Naive thymus-derived CD8-positive, alpha-beta T cell (primary cell): ENCODE measurements around the gene MYO18B. TPM values are rescaled to one million over a fixed set of nuclear protein-coding genes. Genes with fewer than 3 reads are reported as not detected.
A peak's percentile ranks its signal among the peaks of the same experiment; 100 is the strongest.

Source experiments
- ATAC-seq, 2 donors: fragments of 150-1000 bp; cut with Tn5 transposase in 1 of 2; sonication (Bioruptor Pico), chemical (Tn5 transposase) in 1 of 2; 1 replicate in 1 of 2; 2 replicates in 1 of 2; pipeline ENCODE4 v1.10.0; 2021; ENCODE audit warnings: mild to moderate bottlenecking in 2 of 2, moderate library complexity in 2 of 2
- POLR2A ChIA-PET: fragments of 350-600 bp; sonication (Branson Sonifier 250); formaldehyde crosslinking; loops from one replicate; lab custom pipeline; 2021; ENCODE audit warnings: antibody characterized with exemption; lab: Charles Lee
- DNase-seq, 10 donors: peaks; one replicate each; pipeline versions ENCODE4 v3.0.0 to v3.0.0-alpha.2; 2020 to 2022
- H3K27ac Mint-ChIP-seq, 10 donors: one replicate each; pipeline ENCODE4 v1.8.0; 2020 to 2022; ENCODE audit warnings: mild to moderate bottlenecking in 10 of 10, mixed read lengths in 10 of 10, moderate library complexity in 4 of 10, inconsistent platforms in 1 of 10
- H3K27me3 Mint-ChIP-seq, 5 donors: one replicate each; pipeline ENCODE4 v1.8.0; 2021 to 2022; ENCODE audit warnings: mixed read lengths in 5 of 5
- H3K36me3 Mint-ChIP-seq, 3 donors: one replicate each; pipeline ENCODE4 v1.8.0; 2020 to 2022; ENCODE audit warnings: mixed read lengths in 3 of 3, mild to moderate bottlenecking in 2 of 3, inconsistent platforms in 1 of 3
- H3K4me1 Mint-ChIP-seq, 4 donors: one replicate each; pipeline ENCODE4 v1.8.0; 2021 to 2022; ENCODE audit warnings: mixed read lengths in 4 of 4
- H3K4me3 Mint-ChIP-seq, 10 donors: one replicate each; pipeline ENCODE4 v1.8.0; 2020 to 2022; ENCODE audit warnings: mild to moderate bottlenecking in 10 of 10, mixed read lengths in 10 of 10, moderate library complexity in 6 of 10, inconsistent platforms in 1 of 10
- H3K9me3 Mint-ChIP-seq, 9 donors: one replicate each; pipeline ENCODE4 v1.8.0; 2020 to 2022; ENCODE audit warnings: mixed read lengths in 9 of 9, mild to moderate bottlenecking in 3 of 9, inconsistent platforms in 1 of 9, moderate library complexity in 1 of 9
- polyA plus RNA-seq, 3 donors: library from polyadenylated mRNA; unstranded; fragments of 300-500 nt; fragmentation: Illumina TruSeq; gene quantifications; one replicate each; pipeline ENCODE4 v1.2.3, GENCODE V29; 2021
- total RNA-seq, 8 experiments: library from RNA in 2 of 8; stranded (reverse) in 2 of 8; gene quantifications; one replicate each; pipeline ENCODE4 v1.2.3 and lab custom pipeline; 2021 to 2026

MYO18B gene
- total and polyA plus RNA-seq, 5 experiments from 2014 or later = 0.14 to 1.4 (median 1.1) TPM; not detected in 2

DNA sequence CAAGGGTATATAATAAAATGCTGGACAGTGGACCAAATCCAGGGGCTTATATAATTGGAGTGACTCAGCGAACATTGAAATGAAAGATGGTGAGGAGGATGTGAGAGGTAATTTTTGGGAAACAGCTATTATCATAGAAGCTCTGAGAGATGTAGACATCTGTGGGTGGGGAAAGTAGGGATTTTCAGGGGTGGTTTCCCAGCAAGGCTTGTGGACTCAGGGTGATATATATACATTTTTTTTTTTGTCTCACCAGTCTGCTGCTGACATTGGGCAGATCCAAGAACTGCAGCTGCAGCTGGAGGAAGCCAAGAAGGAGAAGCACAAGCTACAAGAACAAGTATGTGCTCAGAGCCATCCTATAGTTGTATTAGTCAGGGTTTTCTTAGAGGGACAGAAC, 208.1 kb downstream of the MYO18B start:
- Mint-ChIP-seq H3K27me3 (peaks cover 3 to 25% (median 18%) of the 10 kb centered on the region in 5 donors), H3K4me3 (no peak overlapping the region), H3K9me3 (no peaks in the 10 kb centered on the region), H3K36me3 (no peaks in the 10 kb centered on the region), H3K4me1 (no peaks in the 10 kb centered on the region), H3K27ac (no peak overlapping the region)
- ATAC-seq (no peak), DNase-seq (no peak)
- POLR2A ChIA-PET = no interaction called here

DNA sequence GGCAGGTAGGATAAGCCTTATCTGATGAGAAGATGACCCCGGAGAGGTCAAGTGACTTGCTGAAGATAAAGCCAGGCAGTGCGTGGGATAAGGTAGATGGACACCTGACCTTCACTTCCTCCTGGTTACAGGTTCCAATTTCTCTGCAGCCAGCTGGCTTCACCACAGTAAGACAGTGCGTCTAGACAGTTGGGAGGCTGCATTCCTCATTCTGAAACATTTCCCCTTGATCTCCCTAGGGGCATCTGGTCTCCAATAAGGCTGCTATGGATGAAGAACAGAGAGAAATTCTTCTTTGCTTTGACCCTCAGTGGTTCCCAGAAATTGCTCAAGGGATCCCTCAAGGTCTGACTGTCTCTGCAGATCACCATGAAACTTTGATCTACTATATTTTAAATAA, 211.3 kb downstream of the MYO18B start:
- Mint-ChIP-seq H3K27me3 (peaks cover 0 to 24% (median 11%) of the 10 kb centered on the region in 5 donors), H3K4me1 (peaks cover 0 to 3% (median 0%) of the 10 kb centered on the region in 4 donors), H3K4me3 (no peak overlapping the region), H3K27ac (no peak overlapping the region), H3K36me3 (no peaks in the 10 kb centered on the region), H3K9me3 (no peaks in the 10 kb centered on the region)
- ATAC-seq (no peak), DNase-seq (no peak)
- POLR2A ChIA-PET = no interaction called here

DNA sequence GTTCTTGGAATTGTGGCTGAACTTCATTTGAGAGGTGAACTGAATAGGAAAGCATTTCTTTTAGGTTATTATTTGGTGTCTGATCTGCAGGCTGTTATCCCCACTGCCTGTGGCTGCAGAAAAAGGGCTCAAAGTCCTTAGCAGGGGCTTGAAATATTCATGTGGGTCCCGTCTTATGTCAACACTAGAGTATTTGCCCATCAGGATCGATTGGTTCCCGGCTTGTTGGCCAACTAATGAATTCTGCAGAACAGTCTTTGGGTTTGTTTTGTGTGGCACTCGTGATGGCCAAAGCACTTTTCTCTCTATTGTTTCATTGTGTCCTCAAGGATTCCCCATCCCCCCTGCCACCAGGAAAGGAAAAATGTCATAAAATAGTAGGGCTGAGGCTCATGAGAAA, 211.9 kb downstream of the MYO18B start:
- DNase-seq (no peak), ATAC-seq (no peak)
- no peaks in the 10 kb centered on the region for H3K36me3 Mint-ChIP-seq
- no peaks in the 10 kb centered on the region for H3K9me3 Mint-ChIP-seq
- POLR2A ChIA-PET = no interaction called here
- H3K27ac Mint-ChIP-seq = no peak overlapping the region
- no peak overlapping the region for H3K4me3 Mint-ChIP-seq
- H3K27me3 Mint-ChIP-seq = peaks cover 0 to 17% (median 4%) of the 10 kb centered on the region in 5 donors
- H3K4me1 Mint-ChIP-seq = peaks cover 0 to 3% (median 0%) of the 10 kb centered on the region in 4 donors

DNA sequence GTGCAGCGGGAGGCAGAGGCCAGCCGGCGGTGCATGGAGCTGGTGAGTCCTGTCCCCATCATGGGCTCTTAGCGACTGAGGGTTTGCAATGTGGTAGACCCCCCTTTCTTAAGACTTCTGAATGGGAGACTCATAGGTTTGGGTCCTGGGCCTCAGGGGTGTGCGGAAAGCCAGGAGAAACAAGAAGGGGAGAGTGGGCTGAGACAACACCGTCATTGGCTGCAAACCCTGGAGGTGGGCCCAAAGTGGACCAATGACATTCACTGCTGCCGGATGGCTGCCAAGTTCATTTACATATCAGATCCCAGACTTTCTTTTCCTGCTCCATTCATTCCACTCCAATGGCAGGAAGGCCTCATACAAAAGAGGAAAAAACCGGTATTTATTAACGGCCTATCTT, 213.3 kb downstream of the MYO18B start:
- POLR2A ChIA-PET = no interaction called here
- no peaks in the 10 kb centered on the region for H3K36me3 Mint-ChIP-seq
- H3K9me3 Mint-ChIP-seq = no peaks in the 10 kb centered on the region
- DNase-seq (no peak), ATAC-seq (no peak)
- peaks cover 0 to 3% (median 0%) of the 10 kb centered on the region in 4 donors for H3K4me1 Mint-ChIP-seq
- no peak overlapping the region for H3K4me3 Mint-ChIP-seq
- H3K27ac Mint-ChIP-seq = no peak overlapping the region
- peaks cover 0 to 9% (median 0%) of the 10 kb centered on the region in 5 donors for H3K27me3 Mint-ChIP-seq

DNA sequence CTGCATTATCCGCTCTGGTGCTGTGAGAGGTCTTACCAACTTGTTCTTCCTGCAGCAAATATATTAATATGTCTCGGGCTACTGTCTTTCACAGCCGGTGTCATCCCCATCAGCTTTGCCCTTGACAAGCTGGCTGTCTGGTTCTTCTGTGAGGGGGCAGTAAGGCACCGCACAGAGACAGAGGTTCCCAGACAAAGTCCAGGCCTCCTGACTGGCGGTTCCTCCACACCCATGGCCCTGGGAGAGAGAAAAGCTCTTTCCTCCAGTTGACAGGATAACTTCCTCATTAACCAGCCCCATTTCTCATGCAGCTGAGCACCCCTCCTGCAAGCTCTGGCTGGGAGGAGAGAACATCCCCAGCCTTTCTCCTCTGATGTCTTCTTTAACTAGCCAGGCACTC, 214.8 kb downstream of the MYO18B start:
- POLR2A ChIA-PET = no interaction called here
- Mint-ChIP-seq H3K4me3 (no peak overlapping the region), H3K27me3 (peaks cover 0 to 7% (median 0%) of the 10 kb centered on the region in 5 donors), H3K9me3 (peaks cover 0 to 2% (median 0%) of the 10 kb centered on the region in 9 donors), H3K27ac (peak overlapping the region in 3 of 10 donors; percentile 3 to 63 (median 15)), H3K36me3 (no peaks in the 10 kb centered on the region), H3K4me1 (peaks cover 0 to 4% (median 0%) of the 10 kb centered on the region in 4 donors)
- ATAC-seq (no peak), DNase-seq (no peak)

DNA sequence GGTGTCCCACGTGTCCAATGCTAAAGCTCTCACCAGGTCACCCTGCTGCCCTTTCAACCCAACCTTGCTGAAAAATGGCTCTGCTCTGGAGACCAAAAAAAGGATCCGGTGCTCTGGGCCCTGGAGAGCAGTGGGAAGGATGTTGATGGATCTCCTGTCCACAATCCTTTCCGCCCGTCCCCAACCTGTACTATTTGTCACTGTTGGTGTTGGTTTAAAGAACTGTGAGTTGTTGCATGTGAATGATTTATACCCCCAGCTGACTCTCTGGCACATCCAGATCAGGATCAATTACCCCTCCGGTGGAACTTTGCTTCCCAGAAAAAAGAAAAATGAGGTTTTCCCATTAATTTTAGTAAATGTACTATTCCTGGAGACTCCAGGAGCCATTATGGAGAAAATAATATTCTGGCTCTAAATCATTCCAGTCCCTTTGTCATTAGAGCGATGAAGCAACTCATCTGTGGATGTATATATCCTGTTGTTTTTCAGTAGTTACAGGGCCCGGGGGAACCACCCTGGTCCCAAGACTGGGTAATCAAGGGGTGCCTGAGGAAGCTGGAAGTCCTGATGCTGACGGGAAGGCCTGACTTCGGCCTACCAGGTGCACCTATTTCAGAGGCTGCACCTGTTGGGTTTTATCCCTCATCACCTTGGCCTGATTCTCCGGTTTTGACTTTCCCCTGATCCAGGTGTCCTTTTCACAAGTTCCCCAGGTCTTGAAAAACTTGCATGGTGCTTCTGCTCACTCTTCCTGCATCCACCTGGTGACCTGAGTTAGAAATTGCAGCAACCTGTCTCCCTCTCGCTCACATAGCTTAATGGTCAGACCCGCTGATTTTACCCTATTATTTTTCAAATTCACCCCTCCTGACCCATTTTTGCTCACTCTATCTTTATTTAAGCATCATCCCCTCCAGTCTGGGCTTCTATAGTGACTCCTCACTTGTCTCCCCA, 218.1 kb downstream of the MYO18B start:
- DNase-seq (no peak), ATAC-seq (no peak)
- peaks cover 0 to 19% (median 7%) of the 10 kb centered on the region in 3 donors for H3K36me3 Mint-ChIP-seq
- H3K4me3 Mint-ChIP-seq = no peak overlapping the region
- peaks cover 0 to 7% (median 0%) of the 10 kb centered on the region in 4 donors for H3K4me1 Mint-ChIP-seq
- POLR2A ChIA-PET = no interaction called here
- no peak overlapping the region for H3K27ac Mint-ChIP-seq
- H3K27me3 Mint-ChIP-seq = peaks cover 0 to 12% (median 1%) of the 10 kb centered on the region in 5 donors
- H3K9me3 Mint-ChIP-seq = peaks cover 0 to 22% (median 13%) of the 10 kb centered on the region in 9 donors

DNA sequence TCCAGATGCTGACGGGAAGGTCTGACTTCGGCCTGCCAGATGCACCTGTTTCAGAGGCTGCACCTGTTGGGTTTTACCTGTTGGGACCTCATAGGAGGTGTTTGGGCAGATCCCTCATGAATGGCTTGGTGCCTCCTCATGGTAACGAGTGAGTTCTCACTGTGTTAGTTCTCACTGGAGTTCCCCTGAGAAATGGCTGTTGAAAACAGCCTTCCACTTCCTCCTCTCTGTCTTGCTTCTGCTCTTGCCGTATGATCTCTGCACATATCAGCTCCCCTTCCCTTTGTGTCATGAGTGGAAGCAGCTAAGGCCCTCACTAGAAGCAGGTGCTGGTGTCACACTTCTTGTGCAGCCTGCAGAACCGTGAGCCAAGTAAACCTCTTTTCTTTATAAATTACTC, 219.7 kb downstream of the MYO18B start:
- ATAC-seq (no peak), DNase-seq (no peak)
- Mint-ChIP-seq H3K27me3 (peaks cover 0 to 12% (median 1%) of the 10 kb centered on the region in 5 donors), H3K4me3 (no peak overlapping the region), H3K9me3 (peaks cover 0 to 22% (median 13%) of the 10 kb centered on the region in 9 donors), H3K4me1 (peaks cover 9 to 12% (median 10%) of the 10 kb centered on the region in 4 donors), H3K36me3 (peaks cover 0 to 19% (median 7%) of the 10 kb centered on the region in 3 donors), H3K27ac (no peak overlapping the region)
- POLR2A ChIA-PET = no interaction called here

DNA sequence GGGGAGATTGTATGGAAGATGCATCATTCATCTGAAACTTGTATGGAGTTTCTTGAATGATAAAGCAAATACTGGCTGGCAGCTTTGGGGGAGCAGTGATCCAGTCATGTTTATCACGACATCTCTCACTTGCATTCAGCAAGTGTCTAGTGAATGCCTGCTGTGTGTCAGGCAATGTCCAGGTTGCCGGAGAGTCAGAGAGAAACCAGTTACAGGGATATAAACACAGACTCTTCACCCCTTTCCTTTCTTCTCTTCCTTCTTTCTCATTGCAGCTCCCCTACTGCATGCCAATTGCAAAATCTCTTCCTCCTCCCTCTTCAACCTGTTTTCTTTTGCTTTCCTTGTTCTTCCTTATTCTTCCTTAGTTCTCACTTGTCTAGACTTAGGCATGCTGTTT, 220.7 kb downstream of the MYO18B start:
- DNase-seq = no peak
- H3K27me3 Mint-ChIP-seq = peaks cover 0 to 8% (median 1%) of the 10 kb centered on the region in 5 donors
- peaks cover 0 to 19% (median 7%) of the 10 kb centered on the region in 3 donors for H3K36me3 Mint-ChIP-seq
- H3K9me3 Mint-ChIP-seq = peaks cover 0 to 22% (median 13%) of the 10 kb centered on the region in 9 donors
- H3K27ac Mint-ChIP-seq = peak overlapping the region in 1 of 10 donors; percentile 11
- ATAC-seq = no peak
- peaks cover 12 to 17% (median 14%) of the 10 kb centered on the region in 4 donors for H3K4me1 Mint-ChIP-seq
- no peak overlapping the region for H3K4me3 Mint-ChIP-seq
- POLR2A ChIA-PET = no interaction called here

DNA sequence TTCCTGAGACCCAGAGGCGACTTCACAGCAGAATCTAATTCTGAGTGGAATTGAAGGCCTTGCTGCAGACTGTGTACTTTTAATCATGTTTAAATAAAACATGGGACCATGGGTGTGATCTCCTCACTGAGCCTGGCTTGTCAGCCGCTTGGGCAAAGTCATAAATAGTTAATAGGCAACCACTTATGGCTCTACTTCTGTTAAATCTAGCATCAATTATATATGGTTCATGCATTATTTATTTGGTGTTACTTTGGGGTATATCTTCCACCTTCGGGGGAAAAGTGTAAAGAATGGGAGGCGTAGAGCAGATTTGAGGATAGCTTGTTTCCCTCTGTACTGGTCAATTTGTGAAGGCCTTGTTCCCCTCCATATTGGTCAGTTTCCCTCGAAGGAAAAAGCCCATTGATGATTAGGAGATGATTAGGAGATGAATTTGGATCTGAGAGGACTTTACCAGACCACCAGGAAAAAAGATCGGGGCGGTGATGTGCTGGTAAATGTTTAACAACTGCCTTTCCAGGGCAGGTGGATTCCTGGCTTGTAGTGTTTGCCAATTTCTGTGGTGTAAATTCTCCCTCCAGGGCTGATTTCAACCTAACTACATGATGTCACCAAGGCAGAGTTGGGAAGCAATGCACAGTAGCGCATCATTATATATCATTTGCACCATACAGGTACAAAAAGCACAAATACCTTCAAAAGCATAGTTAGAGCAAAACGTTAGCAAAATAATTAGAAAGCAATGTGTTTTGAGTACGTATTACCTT, 223.2 kb downstream of the MYO18B start:
- peaks cover 13 to 17% (median 15%) of the 10 kb centered on the region in 4 donors for H3K4me1 Mint-ChIP-seq
- POLR2A ChIA-PET = no interaction called here
- peaks cover 0 to 8% (median 1%) of the 10 kb centered on the region in 5 donors for H3K27me3 Mint-ChIP-seq
- no peak for DNase-seq
- H3K36me3 Mint-ChIP-seq = peaks cover 0 to 19% (median 7%) of the 10 kb centered on the region in 3 donors
- no peak overlapping the region for H3K4me3 Mint-ChIP-seq
- peaks cover 0 to 22% (median 13%) of the 10 kb centered on the region in 9 donors for H3K9me3 Mint-ChIP-seq
- no peak for ATAC-seq
- no peak overlapping the region for H3K27ac Mint-ChIP-seq

DNA sequence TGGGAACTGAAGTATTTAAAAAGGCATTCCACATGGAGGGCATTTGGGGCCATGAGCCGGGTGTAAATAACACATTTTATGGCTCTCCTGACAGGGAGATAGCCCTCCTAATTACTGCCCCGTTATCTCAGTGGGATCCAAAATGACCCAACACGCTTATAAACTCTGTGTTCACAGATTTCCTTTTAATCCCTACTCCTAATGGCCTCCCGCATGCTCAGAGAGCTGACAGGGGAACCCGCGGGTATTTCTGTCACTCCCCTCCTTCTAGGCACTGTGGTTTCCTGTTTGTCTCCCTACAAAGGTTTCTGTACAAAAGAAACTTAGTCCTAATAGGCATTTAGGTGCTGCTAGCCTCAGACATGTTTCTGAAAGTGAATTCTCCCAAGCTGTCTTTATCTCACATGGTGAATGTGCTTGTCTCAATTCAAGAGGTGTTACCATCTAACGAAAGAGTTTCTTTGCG, 224.5 kb downstream of the MYO18B start:
- DNase-seq (peak in 1 of 10 donors; percentile 1), ATAC-seq (peak in 1 of 2 donors; percentile 47)
- Mint-ChIP-seq H3K27ac (peak overlapping the region in 5 of 10 donors; percentile 32 to 86 (median 43)), H3K36me3 (peaks cover 0 to 19% (median 7%) of the 10 kb centered on the region in 3 donors), H3K4me3 (peak overlapping the region in 6 of 10 donors; percentile 20 to 71 (median 58)), H3K4me1 (peaks cover 13 to 17% (median 15%) of the 10 kb centered on the region in 4 donors), H3K9me3 (peaks cover 0 to 22% (median 13%) of the 10 kb centered on the region in 9 donors), H3K27me3 (peaks cover 0 to 4% (median 1%) of the 10 kb centered on the region in 5 donors)
- POLR2A ChIA-PET = no interaction called here

DNA sequence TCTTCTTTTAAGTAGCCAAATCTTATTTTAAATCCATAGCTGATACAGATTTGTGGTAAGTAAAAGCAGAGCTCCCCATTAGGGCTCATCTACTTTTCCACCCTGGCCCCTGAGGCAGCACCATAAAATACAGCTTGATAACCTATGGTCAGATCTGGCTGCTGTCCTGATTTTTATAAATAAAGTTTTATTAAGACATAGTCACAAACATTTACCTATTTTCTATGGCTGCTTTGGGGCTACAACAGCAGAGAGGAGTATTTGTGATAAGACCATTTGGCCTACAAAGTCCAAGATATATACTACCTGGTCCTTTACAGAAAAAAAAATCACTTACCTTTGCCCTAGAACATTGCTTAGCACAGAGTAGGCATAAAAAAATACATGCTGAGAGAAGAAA, 227.3 kb downstream of the MYO18B start:
- peaks cover 11 to 17% (median 14%) of the 10 kb centered on the region in 4 donors for H3K4me1 Mint-ChIP-seq
- H3K36me3 Mint-ChIP-seq = no peaks in the 10 kb centered on the region
- H3K27ac Mint-ChIP-seq = no peak overlapping the region
- H3K4me3 Mint-ChIP-seq = no peak overlapping the region
- POLR2A ChIA-PET = no interaction called here
- no peaks in the 10 kb centered on the region for H3K9me3 Mint-ChIP-seq
- DNase-seq (no peak), ATAC-seq (no peak)
- H3K27me3 Mint-ChIP-seq = peaks cover 0 to 15% (median 6%) of the 10 kb centered on the region in 5 donors

DNA sequence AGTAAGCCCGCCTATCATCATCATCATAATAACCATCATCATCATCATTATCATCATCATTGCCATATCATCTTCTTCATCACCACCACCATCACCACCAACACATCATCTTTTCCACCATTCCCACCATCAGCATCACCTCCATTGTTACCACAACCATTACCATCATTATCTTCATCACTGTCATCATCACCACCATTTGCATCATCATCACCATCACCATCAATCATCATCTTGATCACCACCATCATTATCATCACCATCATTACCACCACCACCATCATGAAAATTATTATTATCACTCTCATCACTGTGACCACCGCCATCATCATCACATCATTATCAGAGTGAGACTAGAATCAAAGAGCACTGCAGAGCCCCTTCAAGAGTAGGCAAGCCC, 227.9 kb downstream of the MYO18B start:
- POLR2A ChIA-PET = no interaction called here
- no peak overlapping the region for H3K4me3 Mint-ChIP-seq
- H3K4me1 Mint-ChIP-seq = peaks cover 11 to 17% (median 14%) of the 10 kb centered on the region in 4 donors
- H3K36me3 Mint-ChIP-seq = no peaks in the 10 kb centered on the region
- no peak overlapping the region for H3K27ac Mint-ChIP-seq
- no peaks in the 10 kb centered on the region for H3K9me3 Mint-ChIP-seq
- no peak for ATAC-seq
- H3K27me3 Mint-ChIP-seq = peaks cover 0 to 21% (median 6%) of the 10 kb centered on the region in 5 donors
- DNase-seq = no peak
